ENCODE measurements around the gene EFNA2.

DNA sequence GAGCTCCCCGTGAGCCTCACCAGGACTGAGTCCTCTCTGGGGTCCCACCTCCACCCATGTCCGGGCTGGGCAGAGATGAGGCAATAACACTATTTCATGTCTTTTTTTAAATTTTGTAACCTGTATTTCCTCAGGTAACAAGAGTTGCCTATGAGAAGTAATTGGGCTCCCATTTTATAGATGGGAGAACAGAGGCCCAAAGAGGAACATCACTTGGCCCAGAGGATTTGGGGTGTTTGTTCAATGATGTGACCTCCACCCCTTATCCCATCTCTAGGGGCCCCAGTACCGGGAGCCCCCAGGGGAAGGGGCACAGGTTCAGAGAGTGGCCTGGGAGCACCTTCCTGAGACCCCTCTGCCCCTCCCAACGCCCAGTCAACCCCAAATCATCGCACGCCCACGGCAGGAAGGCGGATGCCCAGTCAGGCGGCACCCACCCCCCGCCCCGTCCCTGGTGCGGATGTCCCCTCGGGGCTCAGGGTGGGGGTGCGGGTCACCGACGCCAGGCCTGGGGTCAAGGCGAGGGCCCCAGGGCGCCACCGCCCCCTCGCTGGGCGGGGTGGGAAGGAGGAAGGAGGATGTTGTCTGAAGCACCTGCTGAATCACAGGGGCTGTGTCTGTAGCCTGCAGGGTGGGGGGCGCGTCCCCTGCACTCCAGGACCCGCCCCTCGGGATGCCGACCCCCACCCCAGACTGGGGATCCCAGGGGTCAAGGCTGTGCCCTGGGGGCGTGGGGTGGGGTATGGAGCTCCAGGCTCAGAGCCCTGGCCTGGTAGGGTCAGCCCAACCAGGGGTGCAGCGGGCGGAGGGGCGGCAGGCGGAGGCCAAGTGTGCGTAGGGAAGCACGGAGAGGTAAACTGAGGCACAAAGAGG, 25.6 kb upstream of the EFNA2 start:
- TF ChIP-seq AR (CRISPR knock-in tag; IDR thresholded peaks at IDR 0.05) (no peak), KAT7 (CRISPR knock-in tag; IDR thresholded peaks at IDR 0.05; ENCODE audit: borderline replicate concordance) (no peak), JUN (CRISPR knock-in tag; IDR thresholded peaks at IDR 0.05) (no peak), CTCF (IDR thresholded peaks at IDR 0.05) (no peak), CREB1 (CRISPR knock-in tag; IDR thresholded peaks at IDR 0.05) (no peak), SMAD4 (CRISPR knock-in tag; IDR thresholded peaks at IDR 0.05) (no peak), TCF7 (CRISPR knock-in tag; IDR thresholded peaks at IDR 0.05; ENCODE audit: low read depth) (no peak), NFE2L1 (CRISPR knock-in tag; IDR thresholded peaks at IDR 0.05) (no peak), MLX (CRISPR knock-in tag; IDR thresholded peaks at IDR 0.05) (no peak)
- TF ChIP-seq, protein P1, sequence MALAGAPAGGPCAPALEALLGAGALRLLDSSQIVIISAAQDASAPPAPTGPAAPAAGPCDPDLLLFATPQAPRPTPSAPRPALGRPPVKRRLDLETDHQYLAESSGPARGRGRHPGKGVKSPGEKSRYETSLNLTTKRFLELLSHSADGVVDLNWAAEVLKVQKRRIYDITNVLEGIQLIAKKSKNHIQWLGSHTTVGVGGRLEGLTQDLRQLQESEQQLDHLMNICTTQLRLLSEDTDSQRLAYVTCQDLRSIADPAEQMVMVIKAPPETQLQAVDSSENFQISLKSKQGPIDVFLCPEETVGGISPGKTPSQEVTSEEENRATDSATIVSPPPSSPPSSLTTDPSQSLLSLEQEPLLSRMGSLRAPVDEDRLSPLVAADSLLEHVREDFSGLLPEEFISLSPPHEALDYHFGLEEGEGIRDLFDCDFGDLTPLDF (CRISPR knock-in tag; IDR thresholded peaks at IDR 0.05), result no peak

Data from WTC11 (cell line).